HCT116 (cell line): ENCODE results near the gene CLEC20A.

Experiments used
- ELF1 ChIP-seq: IDR thresholded peaks from 2 replicates; pipeline ENCODE4 v1.6.1; 2012; ENCODE audit warnings: low read depth, borderline replicate concordance
- TCF7L2 ChIP-seq: IDR thresholded peaks from 2 replicates; pipeline ENCODE4 v1.7.0; 2011; ENCODE audit warnings: borderline replicate concordance, inconsistent platforms; ENCODE audit not compliant: insufficient read depth, insufficient read length; ENCODE audit errors: extremely low read depth
- TF ChIP-seq, protein P1 (sequence below), 3 experiments: fragments of 200-600 bp in 1 of 3; sonication (generic) in 1 of 3; IDR thresholded peaks in 2 of 3; conservative IDR thresholded peaks in 1 of 3; 2 replicates each; pipeline ENCODE4 v1.5.1; 2012 to 2017; ENCODE audit warnings: low read depth in 2 of 3, low read length in 2 of 3, antibody characterized with exemption in 1 of 3, borderline replicate concordance in 1 of 3, control low read depth in 1 of 3, mild to moderate bottlenecking in 1 of 3, mixed read lengths in 1 of 3, mixed run types in 1 of 3, moderate library complexity in 1 of 3; ENCODE audit not compliant: insufficient read depth in 1 of 3

DNA sequence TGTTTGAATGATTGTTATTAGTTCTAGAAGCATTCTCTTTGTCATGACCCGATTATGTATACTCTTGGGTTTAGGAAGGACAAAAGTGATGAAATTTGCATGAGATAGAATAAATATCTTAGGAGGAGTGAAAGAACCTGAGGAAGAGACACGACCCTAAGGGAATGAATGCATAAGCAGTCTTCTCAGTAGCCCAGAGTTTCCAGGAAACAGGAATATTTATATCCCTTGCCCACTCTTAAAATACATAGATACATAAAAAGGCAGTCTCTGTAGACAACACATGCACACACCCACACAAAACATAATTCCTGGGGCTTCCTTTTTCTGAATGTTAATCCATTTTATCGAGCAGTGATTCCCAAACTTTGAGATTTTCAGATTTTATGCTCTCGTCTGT, 19.4 kb downstream of the CLEC20A start:
- TF ChIP-seq ELF1 (no peak), TCF7L2 (no peak)
- TF ChIP-seq, protein P1, sequence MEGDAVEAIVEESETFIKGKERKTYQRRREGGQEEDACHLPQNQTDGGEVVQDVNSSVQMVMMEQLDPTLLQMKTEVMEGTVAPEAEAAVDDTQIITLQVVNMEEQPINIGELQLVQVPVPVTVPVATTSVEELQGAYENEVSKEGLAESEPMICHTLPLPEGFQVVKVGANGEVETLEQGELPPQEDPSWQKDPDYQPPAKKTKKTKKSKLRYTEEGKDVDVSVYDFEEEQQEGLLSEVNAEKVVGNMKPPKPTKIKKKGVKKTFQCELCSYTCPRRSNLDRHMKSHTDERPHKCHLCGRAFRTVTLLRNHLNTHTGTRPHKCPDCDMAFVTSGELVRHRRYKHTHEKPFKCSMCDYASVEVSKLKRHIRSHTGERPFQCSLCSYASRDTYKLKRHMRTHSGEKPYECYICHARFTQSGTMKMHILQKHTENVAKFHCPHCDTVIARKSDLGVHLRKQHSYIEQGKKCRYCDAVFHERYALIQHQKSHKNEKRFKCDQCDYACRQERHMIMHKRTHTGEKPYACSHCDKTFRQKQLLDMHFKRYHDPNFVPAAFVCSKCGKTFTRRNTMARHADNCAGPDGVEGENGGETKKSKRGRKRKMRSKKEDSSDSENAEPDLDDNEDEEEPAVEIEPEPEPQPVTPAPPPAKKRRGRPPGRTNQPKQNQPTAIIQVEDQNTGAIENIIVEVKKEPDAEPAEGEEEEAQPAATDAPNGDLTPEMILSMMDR (IDR thresholded peaks at IDR 0.05 in 2 of 3, conservative IDR thresholded peaks at IDR 0.05 in 1 of 3; ENCODE audit: borderline replicate concordance in 1 of 3, insufficient read depth in 1 of 3, low read depth in 2 of 3, low read length in 2 of 3) = no peak
